Ovary (tissue), 9 donors: ENCODE results near the gene GHR. TPM values are rescaled to one million over a fixed set of nuclear protein-coding genes. Genes with fewer than 3 reads are reported as not detected.

Experiments used
- DNase-seq, 5 donors: peaks; one replicate each; pipeline ENCODE4 v3.0.0-alpha.2; 2019 to 2020
- H3K27ac ChIP-seq, 2 donors: fragments of 200-600 bp; one replicate each; pipeline versions ENCODE4 v1.5.1 to v1.8.0; 2019 to 2022
- H3K27me3 ChIP-seq: fragments of 200-600 bp; one replicate; pipeline ENCODE4 v1.8.0; 2022
- H3K36me3 ChIP-seq: fragments of 200-600 bp; sonication (generic); one replicate; pipeline ENCODE4 v1.5.1; 2019
- H3K4me1 ChIP-seq: one replicate; pipeline ENCODE4 v1.8.1; 2013; ENCODE audit warnings: mild to moderate bottlenecking, moderate library complexity; ENCODE audit not compliant: insufficient read depth
- H3K4me3 ChIP-seq: fragments of 200-600 bp; sonication (generic); one replicate; pipeline ENCODE4 v1.5.1; 2017
- H3K9me3 ChIP-seq, 2 donors: fragments of 200-600 bp in 1 of 2; sonication (generic) in 1 of 2; one replicate each; pipeline versions ENCODE4 v1.5.1 to v1.8.1; 2013 to 2019; ENCODE audit warnings: mild to moderate bottlenecking in 1 of 2, moderate library complexity in 1 of 2
- EP300 ChIP-seq: sonication (generic); formaldehyde crosslinking; IDR thresholded peaks from one replicate; pipeline ENCODE4 v1.6.1; 2017; ENCODE audit warnings: antibody characterized with exemption
- POLR2A ChIP-seq: fragments of 450-650 bp; IDR thresholded peaks from one replicate; pipeline ENCODE4 v1.6.1; 2017; ENCODE audit warnings: antibody characterized with exemption, mild to moderate bottlenecking, moderate library complexity
- WGBS, 3 donors: extraction: QIAGEN DNeasy Blood & Tissue Kit in 1 of 3; methylation state at CpG; one replicate each; pipeline versions ENCODE4 v1.1.5 to v1.1.7; 2013 to 2017; 5-methylcytosine and 5-hydroxymethylcytosine counted together
- intact Hi-C, 4 donors: fragments of 100-400 bp; cut with DNase I; formaldehyde crosslinking; loops; one replicate each; pipeline versions ENCODE4 v1.11.0 to v1.15.1; 2022 to 2023
- polyA plus RNA-seq, 2 donors: library from polyadenylated mRNA; stranded (reverse); fragments of 200-250 nt in 1 of 2; fragments of 350-450 nt in 1 of 2; fragmentation: Illumina TruSeq in 1 of 2; extraction: RNeasy Lipid Tissue Mini Kit (QIAGEN cat#74804) in 1 of 2; gene quantifications; one replicate each; pipeline ENCODE4 v1.2.3, GENCODE V29; 2013 to 2014
- total RNA-seq, 7 donors: library from RNA; depleted of rRNA in 2 of 7; stranded (reverse); fragments of >200 nt in 2 of 7; fragmentation: NEBNext Ultra II Directional in 3 of 7; extraction: Animal tissue kit (Norgen Biotek cat#: 25700) in 3 of 7; gene quantifications; one replicate each; pipeline versions ENCODE4 v1.1.0 to v1.2.4, GENCODE V29; 2016 to 2023
- TF ChIP-seq, protein P1 (sequence below), 3 donors: fragments of 450-650 bp in 2 of 3; fragments of 200-600 bp in 1 of 3; IDR thresholded peaks; one replicate each; pipeline versions ENCODE4 v1.5.1 to v1.8.0; 2016 to 2022; ENCODE audit warnings: antibody characterized with exemption in 3 of 3, mild to moderate bottlenecking in 1 of 3
- donor health status: DM: no; HTN: no; CAD: no; lungs with moderate emphysema.
- donor health status: DM: no; HTN: no; CAD: no.
- donor health status: Bipolar disorder and iron deficiency.
- donor health status: DM: yes; HTN: yes; CAD: no.
- donor health status: DM: no; HTN: no; CAD: no.
- donor health status: DM: yes; HTN: yes; CAD: no.

Gene GHR
- total and polyA plus RNA-seq, 9 donors = 4.3 to 17.4 (median 7.0) TPM

DNA sequence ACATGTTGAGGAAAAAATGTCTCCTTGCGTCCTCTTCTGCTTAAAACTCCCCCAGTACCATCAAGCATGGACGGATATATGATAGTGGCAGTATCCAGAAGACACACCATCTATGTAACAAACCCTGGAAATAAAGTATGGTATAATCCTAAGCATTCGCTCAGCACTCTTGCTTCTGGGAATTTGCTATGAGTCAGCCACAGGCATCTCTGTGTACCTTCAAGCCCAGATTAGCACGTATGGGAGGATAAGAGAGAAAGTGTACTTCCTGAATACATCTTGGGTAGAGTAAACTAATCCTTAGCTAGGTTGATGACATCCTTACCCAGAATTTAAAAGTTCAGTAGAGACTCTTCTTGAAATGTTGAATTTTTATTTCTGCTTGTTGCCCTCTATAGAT lies 71.2 kb downstream of the GHR start:
- no peak for DNase-seq
- Histone ChIP-seq H3K27ac (no peak overlapping the region), H3K36me3 (no peaks in the 10 kb centered on the region), H3K4me3 (no peak overlapping the region), H3K9me3 (no peaks in the 10 kb centered on the region), H3K4me1 (peaks cover 4% of the 10 kb centered on the region), H3K27me3 (no peaks in the 10 kb centered on the region)
- WGBS, 3 donors = 83 to 90% (median 88%) methylated on average over 4 of the region's 4 CpGs
- TF ChIP-seq, protein P1, sequence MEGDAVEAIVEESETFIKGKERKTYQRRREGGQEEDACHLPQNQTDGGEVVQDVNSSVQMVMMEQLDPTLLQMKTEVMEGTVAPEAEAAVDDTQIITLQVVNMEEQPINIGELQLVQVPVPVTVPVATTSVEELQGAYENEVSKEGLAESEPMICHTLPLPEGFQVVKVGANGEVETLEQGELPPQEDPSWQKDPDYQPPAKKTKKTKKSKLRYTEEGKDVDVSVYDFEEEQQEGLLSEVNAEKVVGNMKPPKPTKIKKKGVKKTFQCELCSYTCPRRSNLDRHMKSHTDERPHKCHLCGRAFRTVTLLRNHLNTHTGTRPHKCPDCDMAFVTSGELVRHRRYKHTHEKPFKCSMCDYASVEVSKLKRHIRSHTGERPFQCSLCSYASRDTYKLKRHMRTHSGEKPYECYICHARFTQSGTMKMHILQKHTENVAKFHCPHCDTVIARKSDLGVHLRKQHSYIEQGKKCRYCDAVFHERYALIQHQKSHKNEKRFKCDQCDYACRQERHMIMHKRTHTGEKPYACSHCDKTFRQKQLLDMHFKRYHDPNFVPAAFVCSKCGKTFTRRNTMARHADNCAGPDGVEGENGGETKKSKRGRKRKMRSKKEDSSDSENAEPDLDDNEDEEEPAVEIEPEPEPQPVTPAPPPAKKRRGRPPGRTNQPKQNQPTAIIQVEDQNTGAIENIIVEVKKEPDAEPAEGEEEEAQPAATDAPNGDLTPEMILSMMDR (IDR thresholded peaks at IDR 0.05) = no peak
- TF ChIP-seq POLR2A (no peak), EP300 (no peak)
- intact Hi-C loops = no loop called here

DNA sequence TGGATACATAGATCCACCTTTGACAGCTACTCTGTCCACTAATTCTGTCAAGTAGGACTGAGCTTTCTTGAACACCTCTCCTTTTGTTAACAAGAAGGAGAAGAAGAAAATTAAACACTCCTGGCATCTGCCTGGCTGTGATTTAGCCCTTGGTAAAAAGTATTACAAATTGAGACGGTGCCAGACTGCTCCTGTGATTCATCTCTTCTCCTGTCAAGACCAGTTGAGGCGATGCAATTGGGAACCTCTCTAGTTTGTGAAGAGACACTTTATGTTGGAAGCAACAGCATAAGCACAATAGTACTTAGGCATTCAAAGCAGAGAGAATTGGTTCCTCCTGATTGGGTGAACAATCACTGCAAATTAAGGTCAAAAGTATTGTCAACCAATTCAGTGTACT lies 72.7 kb downstream of the GHR start:
- no peaks in the 10 kb centered on the region for H3K9me3 ChIP-seq
- TF ChIP-seq EP300 (no peak), POLR2A (no peak)
- TF ChIP-seq, protein P1 (IDR thresholded peaks at IDR 0.05) = no peak
- 89 to 90% (median 89%) methylated on average over 2 of the region's 2 CpGs for WGBS, 3 donors
- no peak overlapping the region for H3K4me3 ChIP-seq
- intact Hi-C loops = no loop called here
- H3K36me3 ChIP-seq = no peaks in the 10 kb centered on the region
- H3K4me1 ChIP-seq = peaks cover 4% of the 10 kb centered on the region
- H3K27ac ChIP-seq = no peak overlapping the region
- H3K27me3 ChIP-seq = no peaks in the 10 kb centered on the region
- no peak for DNase-seq

DNA sequence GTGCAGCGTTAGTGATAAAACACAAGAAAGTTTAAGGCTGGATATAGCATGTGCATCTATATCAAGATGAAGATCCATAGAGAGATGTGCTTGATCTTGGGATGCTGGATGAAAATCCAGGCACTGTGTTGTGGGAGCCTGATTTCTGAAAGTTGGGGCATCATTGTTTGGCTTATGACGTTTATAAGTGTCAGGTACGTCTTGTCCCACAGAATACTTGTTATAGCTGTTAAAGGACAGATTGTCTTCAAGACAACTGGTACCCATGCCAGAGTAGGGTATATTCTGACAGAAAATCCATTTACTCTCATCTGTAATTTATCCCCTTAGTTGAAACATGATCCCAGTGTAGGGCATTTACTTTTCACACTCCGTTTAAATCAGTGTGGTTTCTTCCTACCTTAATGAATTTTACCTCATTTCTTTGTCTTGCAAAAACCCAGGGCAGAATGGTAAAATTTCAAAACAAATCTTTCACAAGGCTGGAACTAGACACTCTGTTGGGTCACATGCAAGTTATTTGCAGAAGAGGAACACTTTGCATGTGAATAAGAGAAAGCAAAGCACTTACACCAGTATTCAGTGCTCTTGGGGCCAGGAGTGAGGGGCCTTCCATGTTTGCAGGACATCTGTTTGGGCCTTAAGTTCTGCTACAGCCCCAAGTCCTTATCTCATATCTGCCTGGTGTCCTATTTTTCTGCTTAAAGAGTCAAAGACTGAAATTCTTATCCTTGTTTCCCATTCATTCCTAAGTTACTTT lies 73.3 kb downstream of the GHR start:
- 92 to 93% (median 93%) methylated on average over 4 of the region's 4 CpGs for WGBS, 3 donors
- DNase-seq = no peak
- Histone ChIP-seq H3K27ac (no peak overlapping the region), H3K36me3 (no peaks in the 10 kb centered on the region), H3K27me3 (no peaks in the 10 kb centered on the region), H3K4me1 (peaks cover 3% of the 10 kb centered on the region), H3K9me3 (no peaks in the 10 kb centered on the region), H3K4me3 (no peak overlapping the region)
- intact Hi-C loops = no loop called here
- TF ChIP-seq POLR2A (no peak), EP300 (no peak)
- TF ChIP-seq, protein P1 (IDR thresholded peaks at IDR 0.05) = no peak

DNA sequence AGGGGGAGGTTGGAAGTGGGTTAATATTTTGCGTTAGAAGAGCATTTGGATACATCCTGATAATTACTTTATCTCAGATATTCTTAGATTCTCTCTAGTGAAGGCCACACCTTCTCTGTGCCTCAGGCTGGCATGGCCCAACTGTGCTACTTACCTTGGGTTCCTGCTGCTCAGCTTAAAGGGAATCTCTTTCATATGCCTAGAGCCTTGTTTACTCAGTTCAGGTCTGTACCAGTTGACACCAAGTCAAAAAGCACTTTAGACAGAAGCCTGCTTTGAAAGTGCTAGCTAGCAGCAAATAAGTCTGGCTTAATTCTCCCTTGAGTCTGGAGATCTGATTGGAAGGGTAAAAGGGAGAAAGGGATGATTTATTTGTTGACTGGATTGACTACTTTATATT lies 74.8 kb downstream of the GHR start:
- no peaks in the 10 kb centered on the region for H3K9me3 ChIP-seq
- peaks cover 1% of the 10 kb centered on the region for H3K4me1 ChIP-seq

More for the DNA sequence above, 74.8 kb downstream of the GHR start:
- intact Hi-C loops = no loop called here
- WGBS, 3 donors = 72 to 85% (median 84%) methylated on average over 1 of the region's 1 CpG
- TF ChIP-seq POLR2A (no peak), EP300 (no peak)
- TF ChIP-seq, protein P1 (IDR thresholded peaks at IDR 0.05) = no peak
- H3K27me3 ChIP-seq = no peaks in the 10 kb centered on the region
- no peak overlapping the region for H3K27ac ChIP-seq
- no peaks in the 10 kb centered on the region for H3K36me3 ChIP-seq
- H3K4me3 ChIP-seq = no peak overlapping the region
- no peak for DNase-seq
